ENCODE results near the gene EGFL7.

EGFL7 gene

DNA sequence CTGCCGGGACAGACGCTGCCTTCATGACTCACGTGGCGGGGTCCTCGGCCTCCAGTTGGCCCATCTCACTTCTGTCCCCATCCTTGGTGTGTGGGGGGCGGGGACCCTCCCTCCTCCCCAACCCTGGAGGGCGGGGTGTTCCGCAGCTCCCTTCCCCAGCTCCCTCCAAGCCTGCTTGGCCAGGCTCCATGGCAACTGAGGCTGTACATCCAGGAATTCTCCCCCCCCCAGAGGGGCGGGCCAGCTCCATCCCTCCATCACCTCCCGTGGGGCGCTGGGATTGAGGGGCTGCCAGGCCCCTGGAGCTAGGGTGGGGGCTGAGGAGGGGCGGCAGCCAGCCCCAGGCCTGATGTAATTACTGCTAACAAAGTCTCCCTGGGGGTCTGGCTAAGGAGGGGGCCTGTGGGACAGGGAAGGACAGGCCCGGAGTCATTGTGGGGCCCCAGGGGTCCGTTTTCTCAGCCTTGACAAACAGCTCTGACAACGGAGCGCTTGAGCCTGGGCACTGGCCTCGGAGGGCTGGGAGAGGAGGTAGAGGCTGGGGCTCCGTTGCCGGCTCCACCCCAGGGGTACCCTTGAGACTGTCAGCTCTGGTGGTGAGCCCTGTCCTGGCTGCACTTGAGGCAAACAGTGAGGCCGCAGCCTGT lies 57.7 kb downstream of the EGFL7 start:
- DNase-seq = no peak

DNA sequence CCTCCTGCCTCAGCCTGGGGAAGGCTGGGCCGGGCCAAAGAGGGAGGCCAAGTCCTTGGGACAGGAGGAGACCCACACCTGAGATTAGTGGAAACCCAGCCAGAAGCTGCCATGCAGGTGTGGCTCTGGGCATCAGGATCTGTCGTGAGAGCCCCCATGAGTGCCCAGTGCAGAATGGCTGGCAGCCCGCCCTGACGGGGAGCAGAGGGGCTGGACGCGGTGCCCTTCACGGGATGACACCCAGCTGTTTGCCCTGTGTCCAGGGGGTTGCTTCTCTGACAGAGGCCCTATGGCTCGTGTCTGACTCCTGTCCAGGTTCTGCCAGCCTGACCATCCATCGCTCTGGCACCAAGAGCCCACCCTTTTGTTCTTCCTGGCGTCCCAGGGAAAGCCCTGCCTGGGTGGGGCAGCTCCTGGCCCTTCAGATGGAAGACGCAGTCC lies 58.2 kb downstream of the EGFL7 start:
- DNase-seq = no peak

DNA sequence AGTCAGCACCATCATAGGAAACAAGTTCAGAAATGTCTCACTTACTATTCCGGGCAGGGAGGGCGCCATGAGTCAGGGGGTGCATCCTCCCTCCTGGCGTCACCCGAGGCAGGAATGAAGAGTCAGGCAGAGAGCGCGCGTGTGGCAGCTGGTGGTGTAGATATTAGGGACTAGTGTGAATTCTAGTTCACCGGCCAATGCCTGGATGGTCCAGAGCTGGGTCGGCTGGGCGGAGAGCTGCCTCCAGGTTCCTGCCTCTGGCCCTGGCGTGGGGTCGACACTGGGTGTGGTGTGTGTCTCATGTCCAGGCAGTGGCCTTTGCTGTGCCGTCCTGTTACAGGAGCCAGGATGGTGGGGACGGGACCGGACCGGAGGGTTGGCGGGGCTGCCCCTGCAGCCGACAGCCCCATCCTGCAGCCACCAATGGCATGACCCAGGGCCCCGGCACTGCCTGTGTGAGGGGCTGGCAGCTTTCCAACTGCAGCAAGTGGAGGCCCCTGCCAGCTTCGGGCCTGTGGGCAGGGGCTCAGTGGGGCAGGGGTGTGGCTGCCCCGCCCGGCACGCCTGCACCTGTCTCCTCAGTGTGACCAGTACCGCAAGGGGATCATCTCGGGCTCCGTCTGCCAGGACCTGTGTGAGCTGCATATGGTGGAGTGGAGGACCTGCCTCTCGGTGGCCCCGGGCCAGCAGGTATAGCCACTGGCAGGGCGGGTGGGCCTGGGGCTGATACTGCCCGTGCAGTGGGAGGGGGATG lies 58.8 kb downstream of the EGFL7 start:
- DNase-seq = no peak

All from NCI-H1092 (cell line).